ENCODE data around the gene CYP2U1. TPM values are rescaled to one million over a fixed set of nuclear protein-coding genes. Genes with fewer than 3 reads are reported as not detected.

The CYP2U1 gene
- total and polyA plus RNA-seq, 2 donors (not counting 3 experiments of a cell fraction or from before 2014, with no cell fraction given): 2.9 to 5.8 TPM

DNA sequence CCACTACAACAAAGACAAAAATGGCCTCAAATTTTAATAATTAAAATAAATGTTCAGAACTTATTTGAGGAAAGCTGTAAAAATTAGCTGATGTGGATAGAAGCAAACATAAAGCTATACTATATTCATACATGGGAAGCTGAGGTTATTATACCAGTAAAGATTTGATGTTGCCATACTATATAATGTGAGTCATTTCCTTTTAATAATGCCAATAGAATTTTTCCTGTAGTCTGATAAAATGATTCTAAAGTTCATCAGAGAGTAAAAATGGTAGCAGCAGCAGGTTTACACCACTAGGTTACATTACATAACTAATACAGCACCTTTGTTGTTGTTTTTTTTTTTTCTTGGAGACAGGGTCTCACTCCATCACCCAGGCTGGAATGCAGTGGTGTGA lies 45.5 kb upstream of the CYP2U1 start:
- H3K27ac ChIP-seq (ENCODE audit: insufficient read depth, low read depth, low read length): peak overlapping the region; percentile 23
- H3K79me2 ChIP-seq (ENCODE audit: control insufficient read depth, insufficient read depth, low read length): no peaks in the 10 kb centered on the region
- peak overlapping the region; percentile 11 for H3K4me2 ChIP-seq (ENCODE audit: insufficient read depth, low read length)
- H4K20me1 ChIP-seq (replicated peaks; ENCODE audit: control insufficient read depth, extremely low read depth, insufficient read depth, low read length): no peaks in the 10 kb centered on the region
- ChIA-PET POLR2A (no interaction called here), CTCF (interaction anchor here (0.7 to 1.1 kb wide), 4 partner anchors 8 to 32 kb away, joined by 3 to 7 read pairs (median 4); no protein-coding TSS in a partner anchor)
- peak; percentile 43 for TF ChIP-seq FOS (IDR thresholded peaks at IDR 0.05; ENCODE audit: borderline replicate concordance, insufficient read depth, low read length)
- TF ChIP-seq POLR2A (IDR thresholded peaks at IDR 0.05; ENCODE audit: low read depth, low read length): no peak
- intact Hi-C loops (cut with micrococcal nuclease) (loop anchor here (2.0 kb wide), 1 partner anchor 15 kb away; no protein-coding TSS in a partner anchor), dilution Hi-C loops (cut with MboI; ENCODE audit: extremely low pct_ligation_motif_present, low sequenced_read_pairs) (no loop called here)
- H3K4me3 ChIP-seq (replicated peaks in 1 of 3; ENCODE audit: insufficient read depth in 1 of 3, low read depth in 1 of 3, low read length in 3 of 3): no peak overlapping the region
- peaks cover 3% of the 10 kb centered on the region for H3K9me3 ChIP-seq (replicated peaks; ENCODE audit: control insufficient read depth, insufficient read depth, low read length)
- no peaks in the 10 kb centered on the region for H3K9me1 ChIP-seq (replicated peaks; ENCODE audit: control insufficient read depth, extremely low read depth, insufficient read depth, low read length)
- H3K27me3 ChIP-seq (ENCODE audit: control insufficient read depth in 2 of 2, insufficient read depth in 2 of 2, low read length in 2 of 2): no peaks in the 10 kb centered on the region
- no TSS peak for BruUV-seq (replicated peaks)
- no peak for FAIRE-seq
- H3K4me1 ChIP-seq (ENCODE audit: control insufficient read depth, extremely low read depth, insufficient read depth, low read length): peaks cover 8% of the 10 kb centered on the region
- H2AFZ ChIP-seq (ENCODE audit: low read depth, low read length): no peak overlapping the region
- DNase-seq (ENCODE audit: low read depth, low spot score): peak; percentile 46
- no peak overlapping the region for H3K9ac ChIP-seq (replicated peaks; ENCODE audit: extremely low read depth, insufficient read depth, low read length)
- no peaks in the 10 kb centered on the region for H3K36me3 ChIP-seq (ENCODE audit: control insufficient read depth in 2 of 2, extremely low read depth in 1 of 2, insufficient read depth in 2 of 2, low read length in 2 of 2)

GRCh38 chr4:107888237-107888636 lies 43.1 kb upstream of the CYP2U1 start:
- no peaks in the 10 kb centered on the region for H3K9me1 ChIP-seq (replicated peaks; ENCODE audit: control insufficient read depth, extremely low read depth, insufficient read depth, low read length)
- no peak overlapping the region for H3K27ac ChIP-seq (ENCODE audit: insufficient read depth, low read depth, low read length)
- CTCF ChIA-PET: interaction anchor here (1.2 to 1.6 kb wide), 2 partner anchors 9 to 10 kb away, joined by 3 to 6 read pairs; no protein-coding TSS in a partner anchor
- H3K4me2 ChIP-seq (ENCODE audit: insufficient read depth, low read length): no peak overlapping the region
- DNase-seq (ENCODE audit: low read depth, low spot score) (no peak), FAIRE-seq (no peak)
- no peaks in the 10 kb centered on the region for H3K79me2 ChIP-seq (ENCODE audit: control insufficient read depth, insufficient read depth, low read length)
- no peaks in the 10 kb centered on the region for H3K27me3 ChIP-seq (ENCODE audit: control insufficient read depth in 2 of 2, insufficient read depth in 2 of 2, low read length in 2 of 2)
- no peak overlapping the region for H2AFZ ChIP-seq (ENCODE audit: low read depth, low read length)
- TF ChIP-seq, protein P1, sequence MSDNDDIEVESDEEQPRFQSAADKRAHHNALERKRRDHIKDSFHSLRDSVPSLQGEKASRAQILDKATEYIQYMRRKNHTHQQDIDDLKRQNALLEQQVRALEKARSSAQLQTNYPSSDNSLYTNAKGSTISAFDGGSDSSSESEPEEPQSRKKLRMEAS (IDR thresholded peaks at IDR 0.05; ENCODE audit: insufficient read depth, insufficient read length): no peak
- TF ChIP-seq GATA2 (IDR thresholded peaks at IDR 0.05; ENCODE audit: insufficient read depth, insufficient read length, low read depth, low read length): no peak
- no peak for TF ChIP-seq POLR2AphosphoS5 (IDR thresholded peaks at IDR 0.05; ENCODE audit: insufficient read depth, low read depth, low read length)
- TF ChIP-seq MYC (IDR thresholded peaks at IDR 0.05; ENCODE audit: low read depth, low read length): no peak
- TF ChIP-seq POLR2A (IDR thresholded peaks at IDR 0.05; ENCODE audit: low read depth, low read length): no peak
- TF ChIP-seq JUN (IDR thresholded peaks at IDR 0.05; ENCODE audit: borderline replicate concordance, insufficient read depth, insufficient read length, low read depth): no peak
- TF ChIP-seq FOS (IDR thresholded peaks at IDR 0.05; ENCODE audit: borderline replicate concordance, insufficient read depth, low read length): no peak
- no peak for TF ChIP-seq CTCF (IDR thresholded peaks at IDR 0.05; ENCODE audit: extremely low read depth in 1 of 2, insufficient read depth in 1 of 2, low read depth in 1 of 2, low read length in 2 of 2)
- H3K4me1 ChIP-seq (ENCODE audit: control insufficient read depth, extremely low read depth, insufficient read depth, low read length): peaks cover 12% of the 10 kb centered on the region
- POLR2A ChIA-PET: no interaction called here
- H3K4me3 ChIP-seq (replicated peaks in 1 of 3; ENCODE audit: insufficient read depth in 1 of 3, low read depth in 1 of 3, low read length in 3 of 3): no peak overlapping the region
- no TSS peak for BruUV-seq (replicated peaks)
- H3K9me3 ChIP-seq (replicated peaks; ENCODE audit: control insufficient read depth, insufficient read depth, low read length): peaks cover 3% of the 10 kb centered on the region
- no peaks in the 10 kb centered on the region for H4K20me1 ChIP-seq (replicated peaks; ENCODE audit: control insufficient read depth, extremely low read depth, insufficient read depth, low read length)
- dilution Hi-C loops (cut with MboI; ENCODE audit: extremely low pct_ligation_motif_present, low sequenced_read_pairs) (no loop called here), intact Hi-C loops (cut with micrococcal nuclease) (no loop called here)
- no peaks in the 10 kb centered on the region for H3K36me3 ChIP-seq (ENCODE audit: control insufficient read depth in 2 of 2, extremely low read depth in 1 of 2, insufficient read depth in 2 of 2, low read length in 2 of 2)
- H3K9ac ChIP-seq (replicated peaks; ENCODE audit: extremely low read depth, insufficient read depth, low read length): no peak overlapping the region
